Stimulated activated CD8-positive, alpha-beta memory T cell treated with anti-CD3 and anti-CD28 coated beads, Interleukin-4, amount 100 ng/mL, for 1 hour (primary cell): Measurements from ENCODE around the gene KRTAP6-2.

ENCODE experiments used
- DNase-seq, 2 donors: peaks; one replicate each; pipeline ENCODE4 v3.0.0-alpha.2; 2020; ENCODE audit warnings: low read depth in 2 of 2, low spot score in 1 of 2

The KRTAP6-2 gene, protein sequence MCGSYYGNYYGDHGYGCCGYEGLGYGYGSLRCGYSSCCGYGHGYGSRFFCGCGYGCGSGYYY

DNA sequence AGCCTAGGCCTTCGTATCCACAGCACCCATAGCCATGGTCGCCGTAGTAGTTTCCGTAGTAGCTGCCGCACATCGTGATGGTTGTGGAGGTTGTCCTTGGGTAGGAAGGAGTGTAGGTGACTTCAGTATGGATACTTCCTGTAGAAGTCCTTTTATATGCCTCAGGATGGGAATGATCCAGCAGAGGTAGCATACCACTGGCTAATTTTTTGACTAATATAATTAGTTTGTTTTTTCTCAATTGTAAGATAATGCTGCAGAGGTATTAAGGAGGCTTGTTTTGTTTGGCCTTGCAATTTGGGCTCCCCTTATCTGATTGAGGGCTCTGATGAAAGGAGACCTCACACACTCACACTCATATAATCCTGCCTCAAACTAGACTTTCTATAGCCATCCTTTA lies at the start of gene KRTAP6-2:
TSS of gene KRTAP6-2 (minus strand) at position 101 of the 400 bp plus-strand sequence. CDS start at position 73, 28 bp downstream.
- DNase-seq, result no peak

DNA sequence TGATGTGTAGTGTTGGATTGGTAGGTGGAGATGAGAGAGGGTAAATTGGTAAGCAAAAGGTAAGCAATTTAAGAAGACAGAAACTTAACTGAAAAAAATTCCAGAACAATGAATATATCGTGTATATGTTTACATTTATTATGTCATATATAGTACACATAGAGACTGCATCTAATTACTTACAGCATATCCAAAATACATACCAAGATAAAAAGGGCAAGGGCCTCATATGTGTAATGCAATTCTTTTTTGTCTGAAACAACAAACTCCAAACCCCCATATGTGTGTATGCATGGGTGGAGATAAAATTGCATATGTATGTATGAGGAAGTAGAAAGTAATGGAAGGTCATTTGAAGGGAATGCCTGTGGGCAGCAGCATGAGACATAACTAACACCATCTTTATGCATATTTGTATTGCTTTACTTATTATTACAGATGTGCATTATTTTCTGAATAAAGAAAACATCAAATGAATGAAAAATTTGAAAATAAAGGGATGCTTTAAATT lies 48.3 kb upstream of the KRTAP6-2 start:
- DNase-seq, result no peak

DNA sequence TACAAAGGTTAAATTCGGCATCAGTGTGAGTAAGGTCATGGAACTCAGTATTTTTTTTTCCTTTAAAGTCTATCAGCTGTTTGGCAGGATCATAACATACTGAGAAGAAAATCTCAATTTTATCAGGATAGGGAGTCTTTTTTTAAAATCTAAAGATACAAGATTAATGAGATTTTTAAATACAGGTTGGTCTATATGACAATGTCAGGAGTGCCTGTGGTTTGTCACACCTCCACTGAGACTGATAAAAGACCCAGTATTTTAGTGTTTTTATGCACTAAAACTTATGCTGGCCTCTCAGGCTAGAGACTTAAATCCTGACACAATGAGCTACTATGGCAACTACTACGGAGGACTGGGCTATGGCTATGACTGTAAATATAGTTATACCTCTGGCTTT lies 43.9 kb upstream of the KRTAP6-2 start, which contains the start of gene KRTAP20-3:
TSS of gene KRTAP20-3 (plus strand) at position 301 of the 400 bp plus-strand sequence.
- DNase-seq, result no peak

DNA sequence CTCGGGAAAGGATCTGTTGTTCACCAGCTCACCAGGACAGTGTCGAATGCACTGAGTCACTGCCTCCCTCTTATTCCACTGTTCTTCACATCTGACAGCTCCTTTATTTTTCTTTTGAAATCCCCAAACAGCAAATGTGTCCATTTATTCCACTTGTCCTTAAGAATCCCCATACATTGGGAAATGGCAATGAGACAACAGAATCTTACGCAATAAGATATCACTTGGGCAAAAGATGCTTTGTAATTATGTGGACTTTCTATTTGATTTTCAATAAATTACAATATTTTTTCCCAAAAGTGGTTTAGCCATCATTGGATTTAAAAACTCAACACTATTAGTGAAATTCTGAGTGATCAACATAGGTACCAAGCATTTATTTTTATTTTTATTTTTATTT lies 40.0 kb upstream of the KRTAP6-2 start:
- DNase-seq, result no peak

DNA sequence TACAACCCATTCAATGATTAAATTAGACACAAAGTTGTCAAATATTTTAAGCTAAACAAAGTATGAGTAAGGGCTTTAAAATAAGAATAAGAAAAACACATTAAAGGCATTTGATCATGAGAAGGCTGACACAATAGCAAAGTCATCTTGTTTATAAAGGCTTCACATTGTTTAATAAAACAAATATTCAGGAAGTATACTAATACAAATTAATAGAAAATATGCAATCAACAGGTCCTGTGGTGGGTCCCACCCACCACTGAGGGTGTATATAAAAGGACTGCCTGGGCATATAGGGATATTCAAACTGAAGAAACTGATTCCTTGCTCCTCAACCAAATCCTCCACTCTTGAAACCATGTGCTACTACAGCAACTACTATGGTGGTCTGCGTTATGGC lies 36.2 kb upstream of the KRTAP6-2 start, which contains the start of gene KRTAP20-2:
TSS of gene KRTAP20-2 (plus strand) at position 301 of the 400 bp plus-strand sequence. CDS start at position 359, 58 bp downstream.
- no peak for DNase-seq

DNA sequence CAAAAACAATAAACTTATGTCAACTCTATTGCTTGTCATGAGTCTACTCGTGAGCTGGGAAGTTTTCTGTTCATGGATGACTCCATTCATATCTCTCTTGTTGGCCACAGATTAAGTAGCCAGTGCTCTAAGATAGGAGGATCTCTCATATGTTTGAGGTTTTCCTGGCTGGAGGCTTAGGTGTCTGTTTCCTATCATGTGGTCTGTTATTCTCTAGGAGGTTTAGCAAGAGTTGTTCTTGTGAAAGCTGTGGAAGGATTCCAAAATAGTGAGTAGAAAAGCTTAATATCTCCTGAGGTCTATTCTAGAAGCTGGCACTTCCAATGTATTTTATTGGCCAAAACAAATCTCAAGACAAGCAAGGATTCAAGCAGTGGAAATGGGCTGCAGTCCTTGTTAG lies 30.5 kb upstream of the KRTAP6-2 start:
- DNase-seq, result no peak

DNA sequence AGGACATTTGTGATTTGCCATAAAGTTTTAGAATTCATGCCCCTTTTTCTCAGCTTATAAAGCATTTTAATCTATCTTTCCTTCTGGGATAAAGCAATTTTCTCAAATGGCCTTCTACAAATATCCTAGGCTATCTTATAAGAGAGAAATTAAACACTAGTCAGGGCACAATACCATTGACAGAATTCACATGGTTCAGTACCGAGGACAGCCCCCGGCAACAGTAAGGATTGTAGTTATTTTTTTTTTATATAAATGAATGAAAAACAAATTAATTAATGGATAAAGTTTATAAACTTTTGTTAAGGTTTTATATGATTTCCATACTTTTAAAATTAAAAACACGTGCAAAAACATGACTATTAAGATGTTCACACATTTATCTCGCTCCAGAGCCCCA lies 29.4 kb upstream of the KRTAP6-2 start:
- no peak for DNase-seq

DNA sequence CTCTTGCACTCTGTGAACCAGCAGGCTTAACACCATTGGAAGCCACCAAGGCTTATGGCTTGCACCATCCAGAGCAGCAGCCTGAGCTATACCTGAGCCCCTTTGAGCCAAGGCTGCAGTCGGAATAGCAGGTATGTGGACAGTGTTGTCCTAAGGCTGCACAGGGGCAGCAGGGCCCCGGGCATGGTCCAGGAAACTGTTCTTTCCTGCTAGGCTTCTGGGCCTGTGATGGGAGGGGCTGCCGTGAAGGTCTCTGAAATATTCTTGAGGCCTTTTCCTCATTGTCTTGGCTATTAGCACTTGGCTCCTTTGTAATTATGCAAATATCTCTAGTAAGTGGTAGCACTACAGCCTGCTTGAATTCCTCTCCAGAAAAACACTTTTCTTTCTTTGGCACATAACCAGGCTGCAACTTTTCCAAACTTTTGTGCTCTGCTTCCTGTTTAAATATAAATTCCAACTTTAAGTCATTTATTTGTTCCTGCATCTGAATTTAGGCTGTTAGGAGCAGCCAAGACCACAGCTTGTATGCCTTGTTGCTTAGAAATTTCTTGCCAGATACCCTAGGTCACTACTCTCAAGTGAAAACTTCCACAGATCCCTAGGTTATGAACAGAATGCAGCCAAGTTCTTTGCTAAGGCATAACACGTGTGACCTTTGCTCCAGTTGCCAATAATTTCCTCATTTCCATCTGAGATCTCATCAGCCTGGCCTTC lies 26.9 kb upstream of the KRTAP6-2 start:
- no peak for DNase-seq

DNA sequence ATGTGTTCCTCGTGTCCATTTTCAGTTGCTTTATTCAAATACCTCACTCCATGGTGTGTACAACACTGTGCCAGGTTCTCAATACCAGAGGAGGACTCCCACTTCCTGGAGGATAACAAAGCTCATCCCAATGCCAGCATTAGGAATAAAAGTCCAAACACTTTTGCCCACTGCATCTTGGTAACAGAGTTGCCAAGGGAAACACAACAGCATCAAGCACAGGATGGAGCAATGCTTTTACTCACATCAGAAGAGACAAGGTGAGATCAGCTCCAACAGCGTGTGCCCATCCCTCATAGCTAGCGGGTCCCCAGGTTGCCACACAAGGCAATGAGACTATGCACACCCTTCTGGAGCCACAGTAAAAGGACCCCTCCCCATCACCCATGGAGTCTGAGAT lies 24.7 kb upstream of the KRTAP6-2 start:
- DNase-seq, result no peak

DNA sequence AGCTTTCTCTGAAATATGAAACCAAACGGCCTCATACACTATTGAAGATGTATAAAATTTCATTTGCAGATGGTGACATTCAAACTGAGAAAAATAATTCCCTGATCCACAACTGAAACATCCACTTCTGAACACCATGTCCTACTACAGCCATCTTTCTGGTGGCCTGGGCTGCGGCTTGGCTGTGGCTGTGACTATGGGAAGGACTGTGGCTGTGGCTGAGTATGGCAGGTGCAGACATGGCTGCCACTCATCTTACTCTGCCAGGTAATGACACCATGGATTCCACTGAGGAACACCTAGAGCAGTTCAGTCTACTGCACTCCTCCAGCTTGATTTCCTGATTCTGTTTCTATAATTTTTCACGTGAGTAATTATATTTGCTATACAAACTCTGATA lies 21.8 kb upstream of the KRTAP6-2 start, which contains the start of gene KRTAP20-4:
TSS of gene KRTAP20-4 (plus strand) at position 106 of the 400 bp plus-strand sequence.
- no peak for DNase-seq

DNA sequence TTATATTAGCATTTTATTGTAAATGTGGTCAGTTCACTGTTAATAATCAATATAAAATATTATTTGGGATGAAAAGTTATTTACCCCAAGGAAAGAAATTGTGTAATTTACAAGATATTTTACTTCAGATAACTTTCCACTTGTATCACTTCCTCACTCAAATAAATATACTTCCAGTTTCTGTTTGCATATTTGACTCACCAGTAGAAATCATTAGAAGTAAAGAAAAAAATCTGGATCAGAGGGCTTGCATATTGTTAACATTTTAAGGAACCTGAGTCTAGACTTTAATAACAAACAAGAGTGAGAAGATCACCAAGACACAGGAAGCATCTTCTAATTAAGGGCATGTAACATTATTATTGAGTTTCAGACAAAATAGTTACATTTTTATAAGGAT lies 21.4 kb upstream of the KRTAP6-2 start:
- no peak for DNase-seq

DNA sequence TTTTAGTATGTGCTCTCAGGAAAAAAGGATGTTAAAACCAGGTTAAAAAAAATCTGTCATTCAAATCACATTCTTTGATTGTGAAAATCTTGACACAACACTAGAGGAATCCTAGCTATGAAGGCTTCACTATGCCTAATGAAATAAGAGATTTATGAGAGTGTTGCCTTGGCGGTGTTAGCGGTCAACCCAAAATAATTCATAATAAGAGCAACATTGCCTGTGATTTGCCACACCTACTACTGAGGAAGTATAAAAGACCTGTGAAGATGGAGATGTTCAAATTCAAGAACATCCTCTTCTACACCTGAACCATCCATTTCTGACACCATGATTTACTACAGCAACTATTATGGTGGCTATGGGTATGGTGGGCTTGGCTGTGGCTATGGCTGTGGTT lies 17.4 kb upstream of the KRTAP6-2 start, which contains the start of gene KRTAP20-1:
TSS of gene KRTAP20-1 (plus strand) at position 301 of the 400 bp plus-strand sequence. CDS start at position 331, 30 bp downstream.
- DNase-seq, result no peak

DNA sequence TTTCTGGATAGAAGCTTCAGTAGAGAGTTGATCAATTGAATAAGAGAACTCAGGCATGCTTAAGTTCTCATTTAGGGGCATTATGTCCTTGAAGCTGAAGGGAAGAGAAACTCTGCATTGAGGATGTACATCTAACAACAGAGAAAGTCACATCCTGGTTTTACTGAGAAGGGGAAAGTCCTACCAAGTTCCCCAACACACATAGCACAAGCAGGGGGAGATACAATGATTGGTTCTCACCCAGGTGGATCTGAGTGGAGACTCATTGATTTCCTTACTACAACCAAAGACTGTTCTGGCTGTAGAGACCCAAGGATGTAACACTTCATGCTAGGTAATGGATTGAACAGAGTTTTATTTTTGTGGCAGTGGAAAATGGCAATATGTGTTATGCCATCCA lies 16.5 kb upstream of the KRTAP6-2 start:
- no peak for DNase-seq

DNA sequence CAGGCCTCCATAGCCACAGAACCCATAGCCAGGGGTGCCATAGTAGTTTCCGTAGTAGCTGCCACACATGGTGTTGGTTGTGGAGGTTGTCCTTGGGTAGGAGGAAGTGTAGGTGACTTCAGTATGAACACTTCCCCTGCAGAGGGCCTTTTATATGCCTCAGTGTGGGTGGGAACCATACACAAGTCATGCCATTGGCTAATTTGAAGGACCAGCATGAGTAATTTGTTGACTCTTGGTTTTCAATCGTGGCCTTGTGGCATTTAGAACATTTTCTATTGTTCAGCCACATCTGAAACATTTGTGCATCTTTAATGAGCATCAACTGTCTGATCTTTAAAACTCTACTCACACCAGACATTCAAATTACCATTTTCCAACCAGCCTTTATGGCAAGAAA lies 15.1 kb upstream of the KRTAP6-2 start, which contains the start of gene KRTAP6-1:
TSS of gene KRTAP6-1 (minus strand) at position 95 of the 400 bp plus-strand sequence. CDS start at position 69, 26 bp downstream.
- no peak for DNase-seq

DNA sequence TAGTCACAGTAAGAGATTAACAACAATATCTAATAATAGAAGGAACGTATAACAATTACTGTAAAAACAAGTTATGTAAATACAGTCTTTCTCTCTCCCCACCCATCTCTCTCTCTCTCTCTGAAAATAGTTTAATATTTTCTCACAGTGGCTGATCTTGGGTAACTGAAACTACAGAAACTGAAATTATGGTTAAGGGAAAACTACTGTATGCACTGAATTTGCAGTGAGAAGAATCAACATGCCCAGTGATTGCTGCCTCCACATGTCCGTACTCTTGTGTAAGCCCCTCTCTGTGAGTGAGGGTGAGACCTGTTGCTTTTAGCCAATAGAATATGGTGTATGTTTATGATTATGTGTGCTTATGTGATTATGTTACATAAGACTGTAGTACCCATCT lies 13.4 kb upstream of the KRTAP6-2 start:
- DNase-seq, result no peak

DNA sequence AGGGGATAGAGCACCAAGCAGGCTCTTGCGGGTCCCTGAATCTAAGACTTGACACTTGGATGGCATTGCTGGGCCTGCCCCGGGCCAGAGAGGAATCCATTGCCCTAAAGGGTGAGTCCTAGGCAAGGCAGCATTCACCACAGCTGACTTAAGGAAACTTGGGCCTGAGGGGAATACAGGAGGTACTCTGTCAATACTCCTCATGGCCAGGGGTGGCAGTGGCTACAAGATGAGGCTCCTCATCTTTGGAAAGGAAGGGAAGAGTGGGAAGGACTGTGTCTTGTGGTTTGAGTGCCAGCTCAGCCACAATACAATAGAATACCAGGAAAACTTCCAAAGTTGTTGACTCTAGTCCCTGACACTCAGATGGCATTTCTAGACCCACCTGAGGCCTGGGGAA lies 7.3 kb upstream of the KRTAP6-2 start:
- DNase-seq, result no peak

DNA sequence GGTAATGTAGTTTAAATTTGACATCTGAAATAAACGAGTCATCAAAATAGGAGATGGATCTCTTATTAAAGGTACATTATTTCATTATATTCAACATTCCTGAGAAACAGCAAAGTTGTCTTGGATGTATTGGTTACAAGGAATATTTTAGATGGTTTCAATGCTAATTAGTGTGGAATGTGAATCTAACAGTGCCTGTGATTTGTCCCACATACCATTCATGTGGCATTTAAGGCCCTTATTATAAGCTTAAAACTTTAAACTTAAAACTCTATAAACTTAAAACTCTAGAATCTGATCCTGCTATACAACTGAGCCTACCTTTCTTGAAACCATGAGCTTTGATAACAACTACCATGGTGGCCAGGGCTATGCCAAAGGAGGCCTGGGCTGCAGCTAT lies 2.1 kb upstream of the KRTAP6-2 start, which contains the start of gene KRTAP22-1:
TSS of gene KRTAP22-1 (plus strand) at position 301 of the 400 bp plus-strand sequence.
- no peak for DNase-seq

DNA sequence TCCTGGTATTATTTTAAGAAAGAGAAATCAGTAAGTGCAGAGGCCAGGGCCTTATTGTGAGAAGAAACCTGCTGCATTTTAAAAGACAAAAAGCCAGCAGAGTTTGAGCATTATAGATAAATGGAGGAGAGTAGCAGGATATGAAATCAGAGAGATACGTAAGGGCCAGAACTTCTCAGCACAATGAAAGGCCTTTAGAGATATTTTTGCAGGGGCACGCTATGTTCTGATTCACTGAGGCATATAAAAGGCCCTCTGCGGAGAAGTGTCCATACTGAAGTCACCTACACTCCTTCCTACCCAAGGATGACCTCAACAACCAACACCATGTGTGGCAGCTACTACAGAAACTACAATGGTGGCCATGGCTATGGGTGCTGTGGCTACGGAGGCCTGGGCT lies 6.6 kb downstream of the KRTAP6-2 start, which contains the start of gene KRTAP6-3:
TSS of gene KRTAP6-3 (plus strand) at position 301 of the 400 bp plus-strand sequence. CDS start at position 307, 6 bp downstream.
- DNase-seq, result no peak

DNA sequence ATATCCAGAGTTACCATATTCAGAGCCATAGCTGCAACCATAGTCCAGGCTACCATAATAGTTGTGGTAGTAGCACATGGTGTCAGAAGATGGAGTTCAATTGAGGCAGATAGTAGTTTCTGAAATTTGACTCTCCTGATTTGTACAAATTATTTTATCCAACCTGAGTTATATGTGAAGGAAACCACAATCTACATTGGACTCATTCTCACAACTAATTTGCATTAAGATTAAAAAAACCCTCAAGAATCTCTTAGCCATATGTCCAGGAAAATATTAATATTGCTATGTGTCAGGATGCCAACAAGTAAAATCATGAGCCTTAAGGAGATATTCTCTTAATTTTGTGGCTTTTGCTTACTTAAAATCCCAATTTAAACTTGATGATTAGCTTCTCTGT lies 8.4 kb downstream of the KRTAP6-2 start, which contains the start of gene KRTAP22-2:
TSS of gene KRTAP22-2 (minus strand) at position 101 of the 400 bp plus-strand sequence.
- no peak for DNase-seq

DNA sequence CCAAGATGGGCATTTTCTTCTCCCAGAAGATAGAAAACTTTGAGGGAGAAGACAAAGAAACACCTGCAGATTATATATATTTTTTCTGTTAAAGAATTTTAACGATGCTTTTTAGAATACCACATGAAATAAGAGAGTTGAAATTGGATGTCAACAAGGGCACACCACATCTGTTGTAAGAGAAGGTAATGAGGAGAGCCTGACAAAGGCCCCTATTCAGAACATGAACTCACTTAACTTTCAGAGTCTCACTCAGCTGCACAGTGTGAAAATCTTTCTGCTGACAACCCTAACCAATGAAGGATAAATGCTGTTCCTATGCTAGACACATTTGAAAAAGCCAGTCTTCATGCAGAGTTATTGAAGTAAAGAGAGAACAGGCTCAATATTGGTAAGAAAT lies 15.8 kb downstream of the KRTAP6-2 start:
- no peak for DNase-seq

DNA sequence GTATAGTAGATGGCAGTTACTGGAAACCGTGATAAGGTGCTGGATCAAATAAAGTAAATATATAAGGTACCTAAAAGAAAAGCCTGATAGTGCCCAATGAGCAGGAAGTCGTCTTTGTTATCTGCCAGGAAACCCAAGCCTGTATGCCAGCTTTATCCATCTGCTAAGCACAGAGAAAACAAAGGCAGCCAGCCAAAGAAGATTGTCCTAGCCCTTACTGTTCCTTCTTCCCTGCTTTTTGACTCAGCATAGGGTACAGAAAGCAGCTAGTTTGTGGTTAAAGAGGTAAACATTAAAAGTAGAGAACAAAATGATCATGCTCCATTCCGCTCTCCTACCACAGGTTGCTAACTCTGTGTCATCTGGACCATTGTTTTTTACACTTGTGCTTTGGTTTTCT lies 18.6 kb downstream of the KRTAP6-2 start:
- no peak for DNase-seq

DNA sequence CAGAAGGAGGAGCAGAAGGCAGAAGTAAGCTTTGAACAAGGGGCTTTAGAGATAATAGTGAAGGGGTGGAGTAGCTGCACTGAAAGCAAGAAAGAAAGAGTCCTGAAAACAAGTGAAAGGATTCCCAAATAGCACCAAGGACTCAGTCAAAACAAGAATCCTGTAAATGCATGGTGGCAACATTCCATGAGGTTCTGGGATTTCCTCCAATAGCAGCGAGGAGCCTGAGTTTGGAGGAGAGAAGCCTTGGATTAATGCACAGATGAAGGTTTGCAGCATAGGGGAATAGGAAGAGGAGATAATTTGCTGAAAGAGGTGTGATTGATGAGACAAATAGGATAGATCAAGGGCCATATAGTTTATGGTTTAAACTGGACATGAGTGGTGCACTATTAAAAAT lies 19.4 kb downstream of the KRTAP6-2 start:
- DNase-seq, result no peak
